ENCODE measurements around the gene MAS1.
"Not testable (repeated sequence)": the region's sequence is repeated elsewhere in the genome, so short reads cannot be mapped to it uniquely, and the experiment has no call there.

Gene MAS1

DNA sequence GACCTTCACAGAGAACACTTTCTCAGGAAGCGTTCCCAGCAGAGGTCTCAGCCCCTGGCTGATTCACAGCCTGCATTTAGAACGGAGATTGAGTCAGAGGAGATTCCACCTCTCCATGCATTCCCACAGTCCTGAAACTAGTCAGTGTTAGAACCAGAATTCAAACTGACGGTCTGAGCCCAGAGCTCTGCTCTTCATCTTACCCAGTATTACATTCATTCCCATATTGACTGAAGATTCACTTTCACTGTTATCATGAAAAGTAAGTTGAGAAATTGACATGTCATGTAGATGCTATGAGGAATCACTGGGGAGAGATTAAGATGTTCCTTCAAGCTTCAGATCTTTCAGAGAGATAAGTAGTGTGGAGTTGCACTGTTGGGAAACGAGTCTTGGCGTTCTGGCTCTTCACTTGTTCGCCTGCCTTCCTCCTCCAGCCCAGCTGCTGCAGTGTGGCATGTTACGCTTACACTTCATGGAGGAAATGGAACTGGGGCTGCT, 28.3 kb downstream of the MAS1 start:
- DNase-seq (ENCODE audit: low spot score) = no peak

DNA sequence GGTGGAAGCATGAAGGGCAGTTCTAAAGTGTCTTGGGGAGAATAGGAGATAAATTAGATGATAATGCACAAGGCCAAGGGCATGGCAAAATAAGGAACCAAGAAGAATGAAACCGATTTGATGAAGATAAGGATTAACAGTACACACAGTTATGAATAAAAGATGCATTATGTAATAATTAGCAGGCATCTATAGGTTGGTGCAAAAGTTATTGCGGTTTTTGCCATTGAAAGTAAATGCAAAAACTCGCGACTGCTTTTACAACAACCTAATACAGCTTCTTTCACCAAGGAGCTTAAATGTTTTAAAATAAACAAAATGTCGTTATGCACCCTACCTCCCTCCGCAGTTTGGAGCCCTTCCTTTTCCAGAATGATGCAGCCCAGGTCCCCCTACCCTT, 29.0 kb downstream of the MAS1 start:
- DNase-seq (ENCODE audit: low spot score) = no peak

DNA sequence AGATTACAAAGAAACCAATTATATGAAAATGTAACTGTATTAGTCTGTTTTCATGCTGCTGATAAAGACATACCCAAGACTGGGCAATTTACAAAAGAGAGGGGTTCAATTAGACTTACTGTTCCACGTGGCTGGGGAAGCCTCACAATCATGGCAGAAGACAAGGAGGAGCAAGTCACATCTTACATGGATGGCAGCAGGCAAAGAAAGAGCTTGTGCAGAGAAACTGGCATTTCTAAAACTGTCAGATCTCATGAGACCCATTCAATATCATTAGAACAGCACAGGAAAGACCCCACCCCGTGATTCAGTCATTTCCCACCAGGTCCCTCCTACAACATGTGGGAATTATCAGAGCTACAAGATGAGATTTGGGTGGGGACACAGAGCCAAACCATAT, 33.4 kb downstream of the MAS1 start:
- not testable (repeated sequence) for DNase-seq (ENCODE audit: low spot score)

DNA sequence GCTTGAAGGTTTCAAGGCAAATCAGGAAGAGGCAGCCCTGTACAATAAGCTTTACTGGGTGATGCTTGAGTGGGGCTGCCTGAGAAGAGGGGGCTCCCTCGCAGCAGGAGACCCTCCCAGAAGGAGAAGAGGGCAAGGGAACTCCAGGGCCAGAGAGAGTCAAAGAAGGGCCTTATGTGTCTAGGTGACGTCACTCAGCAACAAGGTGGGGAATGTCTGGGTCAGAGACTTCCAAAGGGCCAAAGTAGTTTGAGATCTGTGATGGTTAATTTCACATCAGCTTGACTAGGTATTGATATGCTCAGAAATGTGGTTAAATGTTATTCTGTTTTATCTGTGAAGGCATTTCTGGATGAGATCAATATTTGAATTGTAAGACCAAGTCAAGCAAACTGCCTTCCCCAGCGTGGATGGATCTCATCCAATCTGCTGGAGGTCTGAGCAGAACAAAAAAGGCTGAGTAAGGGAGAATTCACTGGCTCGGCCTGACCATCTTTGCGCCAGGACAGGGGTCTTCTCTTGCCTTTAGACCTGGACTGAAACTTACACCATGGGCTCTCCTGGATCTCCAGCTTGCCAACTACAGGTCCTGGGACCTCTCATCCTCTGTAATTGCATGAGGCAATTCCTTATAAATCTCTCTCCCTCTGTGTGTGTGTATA, 35.9 kb downstream of the MAS1 start:
- no peak for DNase-seq (ENCODE audit: low spot score)

DNA sequence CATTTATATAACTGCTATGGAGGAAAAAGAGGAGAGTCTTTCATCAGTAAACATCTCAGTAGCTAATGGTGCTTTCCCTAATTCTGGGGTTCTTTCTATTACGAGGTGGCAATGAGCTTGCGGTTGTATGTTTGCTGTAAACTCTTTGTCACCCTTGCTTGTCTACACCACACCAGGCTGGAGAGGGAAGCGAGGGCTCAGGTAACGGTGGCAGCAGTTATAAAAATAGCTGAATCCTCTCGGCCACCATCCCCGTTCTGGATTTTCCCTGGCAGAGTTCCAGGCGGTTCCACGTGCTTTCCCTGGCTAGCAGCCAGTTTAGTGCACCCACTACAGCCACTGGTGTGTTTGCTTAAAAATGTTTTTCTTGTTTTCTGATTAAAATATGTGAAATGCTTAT, 39.0 kb downstream of the MAS1 start:
- DNase-seq (ENCODE audit: low spot score) = no peak

DNA sequence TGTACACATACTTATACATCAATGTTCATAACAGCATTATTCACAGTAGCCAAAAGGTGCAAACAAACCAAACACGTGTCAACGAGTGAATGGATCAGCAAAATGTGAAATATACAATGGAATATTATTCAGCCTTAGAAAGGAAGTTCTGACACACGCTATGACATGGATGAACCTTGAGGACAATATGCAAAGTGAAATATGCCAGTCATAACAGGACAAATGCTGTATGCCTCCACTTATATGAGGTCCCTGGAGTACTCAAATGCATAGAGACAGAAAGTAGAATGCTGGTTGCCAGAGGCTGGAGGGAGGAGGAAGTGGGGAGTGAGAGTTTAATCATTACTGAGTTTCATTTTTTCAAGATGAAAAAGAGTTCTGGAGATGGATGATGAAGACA, 40.3 kb downstream of the MAS1 start:
- DNase-seq (ENCODE audit: low spot score) = no peak

DNA sequence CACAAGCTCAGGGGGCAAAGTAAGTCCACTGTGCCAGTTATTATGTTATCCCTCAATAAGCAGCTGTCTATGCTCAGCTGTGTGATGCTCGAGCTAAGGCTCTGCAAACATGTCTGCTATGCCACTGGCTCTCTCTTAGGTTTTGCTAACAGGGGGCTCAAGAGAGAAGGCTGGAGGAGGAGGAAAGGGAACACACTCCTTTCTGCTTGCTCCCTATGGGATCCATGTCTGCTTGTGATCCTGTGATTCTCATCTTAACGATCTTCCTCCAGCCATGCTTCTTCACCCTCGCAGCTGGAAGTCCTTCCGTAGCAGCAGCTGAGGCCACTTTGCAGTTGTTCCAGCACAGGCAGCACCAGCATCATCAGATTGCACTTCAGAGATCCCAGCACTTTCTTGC, 41.1 kb downstream of the MAS1 start:
- DNase-seq (ENCODE audit: low spot score) = no peak

DNA sequence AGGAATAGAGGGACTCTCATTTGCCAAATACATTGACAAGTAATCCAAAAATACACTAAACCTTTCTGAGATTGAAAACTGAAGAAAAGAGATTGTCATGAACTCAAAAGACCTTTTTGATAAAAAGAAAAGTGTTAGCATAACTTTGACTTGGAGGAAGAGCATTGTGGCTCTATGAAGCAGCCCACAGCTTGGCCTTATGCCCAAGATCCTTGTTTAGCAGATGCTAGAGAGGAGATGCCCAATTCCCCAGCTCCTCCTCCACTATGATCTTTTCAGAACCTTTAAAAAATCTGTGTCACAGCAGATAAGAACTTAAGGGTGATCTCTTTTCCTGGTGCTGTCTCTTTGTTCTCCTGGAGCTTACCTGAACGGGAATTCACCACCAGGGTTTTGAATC, 42.3 kb downstream of the MAS1 start:
- no peak for DNase-seq (ENCODE audit: low spot score)

DNA sequence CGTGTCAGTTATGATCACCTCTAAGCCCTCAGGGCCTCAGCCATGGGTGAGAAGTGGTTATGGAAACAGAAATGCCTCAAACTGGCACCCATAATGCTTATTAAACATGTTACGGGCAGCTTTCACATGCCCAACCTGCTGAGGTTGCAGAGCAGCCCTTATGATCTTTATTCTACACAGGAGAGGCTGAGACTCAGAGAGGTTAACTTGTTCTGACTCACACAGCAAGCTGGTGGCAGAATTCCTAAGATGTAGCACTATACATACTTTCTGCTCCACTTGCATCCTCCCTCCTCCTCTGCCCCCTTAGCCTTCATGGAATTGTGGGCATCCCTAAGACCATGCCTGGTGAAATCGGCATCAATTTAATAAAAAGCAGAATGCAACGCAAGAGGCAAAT, 43.4 kb downstream of the MAS1 start:
- DNase-seq (ENCODE audit: low spot score) = no peak

DNA sequence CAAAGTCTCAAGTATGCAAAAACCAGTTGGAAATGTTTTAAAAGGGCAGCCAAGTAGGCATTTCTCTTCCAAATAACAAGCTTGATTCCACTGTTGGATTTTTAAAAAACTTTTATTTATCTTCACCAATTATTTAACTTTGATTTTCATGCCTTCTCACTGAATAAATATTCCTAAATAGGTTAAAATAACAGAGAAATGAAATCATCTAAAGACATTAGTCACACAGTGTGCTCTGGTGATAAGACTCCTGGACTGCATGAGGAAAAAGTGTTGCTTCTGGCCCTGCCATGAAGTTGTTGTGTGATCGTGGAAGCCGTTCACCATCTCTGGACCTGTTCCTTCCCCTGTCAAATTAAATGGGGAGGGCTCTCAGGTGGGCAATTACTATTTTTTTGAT, 44.3 kb downstream of the MAS1 start:
- DNase-seq (ENCODE audit: low spot score) = no peak

DNA sequence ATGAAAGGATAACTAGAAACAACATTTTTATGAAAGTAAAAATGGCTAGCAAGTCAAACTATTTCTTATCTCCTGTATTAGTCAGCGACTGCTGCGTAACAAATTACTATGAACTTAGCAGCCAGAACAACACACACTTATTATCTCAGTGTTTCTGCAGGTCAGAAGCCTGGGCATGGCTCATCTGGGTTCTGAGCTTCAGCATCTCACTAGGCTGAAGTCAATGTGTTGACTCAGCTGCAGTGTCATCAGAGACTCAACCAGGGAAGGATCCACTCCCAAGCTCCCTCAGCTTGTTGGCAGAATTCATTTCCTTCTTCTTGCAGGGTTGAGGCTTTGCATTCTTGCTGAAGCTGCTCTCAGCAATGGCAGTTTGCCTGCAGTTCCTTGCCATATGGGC, 44.8 kb downstream of the MAS1 start:
- no peak for DNase-seq (ENCODE audit: low spot score)

DNA sequence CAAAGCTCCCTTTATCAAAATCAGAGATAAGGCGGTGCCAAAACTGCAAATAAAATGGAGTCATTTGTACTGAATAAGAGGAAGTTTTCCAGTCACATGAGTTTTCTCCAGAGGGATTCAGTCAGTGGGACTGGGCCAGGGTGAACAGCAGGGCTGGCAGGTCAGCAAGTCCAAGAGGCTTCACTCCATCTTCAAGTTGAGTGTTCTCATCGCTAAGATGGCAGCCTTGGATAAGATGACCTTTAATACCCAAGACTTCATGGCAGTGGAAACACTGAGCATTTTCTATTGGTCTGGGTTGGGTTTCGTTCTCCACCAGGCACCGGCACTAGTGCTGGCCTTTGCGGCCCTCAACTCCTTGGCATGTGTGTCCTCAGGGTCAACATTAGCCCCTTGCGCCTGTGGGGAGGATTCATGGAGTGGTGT, 48.8 kb downstream of the MAS1 start:
- DNase-seq (ENCODE audit: low spot score) = no peak

Measured in HuH-7 (cell line).